Activated naive CD8-positive, alpha-beta T cell treated with anti-CD3 and anti-CD28 coated beads, Interleukin-2, amount 50 U/mL, for 24 hours (primary cell): ENCODE results near the gene CNDP2.
A peak's percentile ranks its signal among the peaks of the same experiment; 100 is the strongest.

Experiments used
- ATAC-seq: fragments of 150-1000 bp; cut with Tn5 transposase; one replicate; pipeline ENCODE4 v1.10.0; 2021
- DNase-seq: peaks from one replicate; pipeline ENCODE4 v3.0.0; 2021
- H3K27ac Mint-ChIP-seq: one replicate; pipeline ENCODE4 v1.8.0; 2021; ENCODE audit warnings: mild to moderate bottlenecking, mixed read lengths
- H3K27me3 Mint-ChIP-seq: one replicate; pipeline ENCODE4 v1.8.0; 2021; ENCODE audit warnings: mixed read lengths
- H3K36me3 Mint-ChIP-seq: one replicate; pipeline ENCODE4 v1.8.0; 2021; ENCODE audit warnings: low read depth, mixed read lengths
- H3K4me1 Mint-ChIP-seq: one replicate; pipeline ENCODE4 v1.8.0; 2021; ENCODE audit warnings: mixed read lengths
- H3K4me3 Mint-ChIP-seq: one replicate; pipeline ENCODE4 v1.8.0; 2021; ENCODE audit warnings: mild to moderate bottlenecking, moderate library complexity, mixed read lengths
- H3K9me3 Mint-ChIP-seq: one replicate; pipeline ENCODE4 v1.8.0; 2021; ENCODE audit warnings: mixed read lengths

Gene CNDP2

GRCh38 chr18:74482697-74483096 lies 13.5 kb upstream of the CNDP2 start:
- DNase-seq (no peak), ATAC-seq (no peak)
- no peaks in the 10 kb centered on the region for H3K9me3 Mint-ChIP-seq
- no peak overlapping the region for H3K4me3 Mint-ChIP-seq
- H3K36me3 Mint-ChIP-seq, result no peaks in the 10 kb centered on the region
- H3K4me1 Mint-ChIP-seq, result peaks cover 20% of the 10 kb centered on the region
- peaks cover 2% of the 10 kb centered on the region for H3K27me3 Mint-ChIP-seq
- H3K27ac Mint-ChIP-seq, result no peak overlapping the region

- Mint-ChIP-seq H3K4me1 (peaks cover 19% of the 10 kb centered on the region), H3K27me3 (peaks cover 2% of the 10 kb centered on the region)
These were observed 9.9 kb upstream of the CNDP2 start for GRCh38 chr18:74486119-74486849.

GRCh38 chr18:74488354-74488753 lies 7.8 kb upstream of the CNDP2 start:
- no peak for ATAC-seq
- no peak overlapping the region for H3K4me3 Mint-ChIP-seq
- H3K27ac Mint-ChIP-seq, result no peak overlapping the region
- DNase-seq, result no peak
- no peaks in the 10 kb centered on the region for H3K9me3 Mint-ChIP-seq
- peaks cover 2% of the 10 kb centered on the region for H3K27me3 Mint-ChIP-seq
- peaks cover 19% of the 10 kb centered on the region for H3K4me1 Mint-ChIP-seq
- no peaks in the 10 kb centered on the region for H3K36me3 Mint-ChIP-seq

More at GRCh38 chr18:74486119-74486849, 9.9 kb upstream of the CNDP2 start:
- Mint-ChIP-seq H3K9me3 (no peaks in the 10 kb centered on the region), H3K4me3 (no peak overlapping the region), H3K36me3 (no peaks in the 10 kb centered on the region), H3K27ac (peak overlapping the region; percentile 54)
- ATAC-seq, result no peak
- no peak for DNase-seq

- no peak for DNase-seq
- no peaks in the 10 kb centered on the region for H3K9me3 Mint-ChIP-seq
- H3K4me3 Mint-ChIP-seq, result no peak overlapping the region
- peaks cover 2% of the 10 kb centered on the region for H3K27me3 Mint-ChIP-seq
- ATAC-seq, result no peak
- H3K27ac Mint-ChIP-seq, result no peak overlapping the region
- no peaks in the 10 kb centered on the region for H3K36me3 Mint-ChIP-seq
- H3K4me1 Mint-ChIP-seq, result peaks cover 22% of the 10 kb centered on the region
These were observed 7.3 kb upstream of the CNDP2 start for GRCh38 chr18:74488864-74489263.

DNA sequence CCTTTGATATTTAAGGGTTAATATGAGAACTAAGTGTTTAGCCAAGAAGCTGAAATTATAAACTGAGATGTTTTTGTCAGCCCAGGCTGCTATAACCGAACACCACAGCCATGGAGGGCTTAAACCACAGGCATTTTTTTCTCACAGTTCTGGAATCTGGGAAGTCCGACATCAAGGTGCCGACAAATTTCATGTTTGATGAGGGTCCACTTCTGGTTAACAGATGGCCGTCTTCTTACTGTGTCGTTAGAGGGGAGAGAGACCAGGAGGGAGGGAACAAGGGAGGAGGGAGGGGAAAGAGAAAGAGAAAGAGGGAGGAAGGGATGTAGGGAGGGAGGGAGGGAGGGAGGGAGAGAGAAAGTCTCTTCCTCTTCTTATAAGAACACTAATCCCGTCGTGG lies 6.5 kb upstream of the CNDP2 start:
- H3K4me1 Mint-ChIP-seq, result peaks cover 17% of the 10 kb centered on the region
- H3K36me3 Mint-ChIP-seq, result no peaks in the 10 kb centered on the region
- no peaks in the 10 kb centered on the region for H3K9me3 Mint-ChIP-seq
- ATAC-seq, result no peak
- H3K27ac Mint-ChIP-seq, result no peak overlapping the region
- no peak for DNase-seq
- no peak overlapping the region for H3K4me3 Mint-ChIP-seq
- peaks cover 2% of the 10 kb centered on the region for H3K27me3 Mint-ChIP-seq

GRCh38 chr18:74492259-74492658 lies 3.9 kb upstream of the CNDP2 start:
- H3K27me3 Mint-ChIP-seq, result peaks cover 2% of the 10 kb centered on the region
- no peak for DNase-seq
- H3K9me3 Mint-ChIP-seq, result no peaks in the 10 kb centered on the region
- H3K4me1 Mint-ChIP-seq, result peaks cover 13% of the 10 kb centered on the region
- H3K4me3 Mint-ChIP-seq, result no peak overlapping the region
- H3K27ac Mint-ChIP-seq, result no peak overlapping the region
- H3K36me3 Mint-ChIP-seq, result no peaks in the 10 kb centered on the region
- ATAC-seq, result no peak

- ATAC-seq, result peak; percentile 34
- Mint-ChIP-seq H3K27ac (no peak overlapping the region), H3K9me3 (no peaks in the 10 kb centered on the region), H3K4me1 (peaks cover 27% of the 10 kb centered on the region), H3K36me3 (no peaks in the 10 kb centered on the region), H3K27me3 (peaks cover 2% of the 10 kb centered on the region), H3K4me3 (no peak overlapping the region)
- DNase-seq, result peak; percentile 29
These were observed 2.5 kb upstream of the CNDP2 start for GRCh38 chr18:74493689-74494088.

DNA sequence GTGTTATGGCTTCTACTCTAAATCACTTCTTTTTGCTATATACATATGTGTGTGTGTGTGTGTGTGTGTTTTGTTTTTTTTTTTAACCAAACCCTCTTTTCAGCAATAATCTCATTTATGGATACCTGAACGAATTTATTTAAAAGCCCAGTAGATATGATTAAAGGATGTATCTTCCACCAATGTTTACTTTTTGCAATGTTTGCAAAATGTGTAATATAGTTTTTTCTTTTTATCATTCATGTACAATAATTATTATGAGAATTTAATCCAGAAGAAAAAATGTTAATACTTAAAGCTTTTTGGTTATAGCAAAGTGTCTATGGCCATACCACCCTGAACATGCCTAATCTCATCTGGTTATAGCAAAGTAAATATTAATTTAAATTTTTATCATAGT lies 1.6 kb upstream of the CNDP2 start:
- Mint-ChIP-seq H3K36me3 (peaks cover under 1% of the 10 kb centered on the region), H3K9me3 (no peaks in the 10 kb centered on the region), H3K4me1 (peaks cover 35% of the 10 kb centered on the region), H3K27ac (no peak overlapping the region), H3K4me3 (peak overlapping the region; percentile 42), H3K27me3 (peaks cover 2% of the 10 kb centered on the region)
- no peak for DNase-seq
- ATAC-seq, result no peak

DNA sequence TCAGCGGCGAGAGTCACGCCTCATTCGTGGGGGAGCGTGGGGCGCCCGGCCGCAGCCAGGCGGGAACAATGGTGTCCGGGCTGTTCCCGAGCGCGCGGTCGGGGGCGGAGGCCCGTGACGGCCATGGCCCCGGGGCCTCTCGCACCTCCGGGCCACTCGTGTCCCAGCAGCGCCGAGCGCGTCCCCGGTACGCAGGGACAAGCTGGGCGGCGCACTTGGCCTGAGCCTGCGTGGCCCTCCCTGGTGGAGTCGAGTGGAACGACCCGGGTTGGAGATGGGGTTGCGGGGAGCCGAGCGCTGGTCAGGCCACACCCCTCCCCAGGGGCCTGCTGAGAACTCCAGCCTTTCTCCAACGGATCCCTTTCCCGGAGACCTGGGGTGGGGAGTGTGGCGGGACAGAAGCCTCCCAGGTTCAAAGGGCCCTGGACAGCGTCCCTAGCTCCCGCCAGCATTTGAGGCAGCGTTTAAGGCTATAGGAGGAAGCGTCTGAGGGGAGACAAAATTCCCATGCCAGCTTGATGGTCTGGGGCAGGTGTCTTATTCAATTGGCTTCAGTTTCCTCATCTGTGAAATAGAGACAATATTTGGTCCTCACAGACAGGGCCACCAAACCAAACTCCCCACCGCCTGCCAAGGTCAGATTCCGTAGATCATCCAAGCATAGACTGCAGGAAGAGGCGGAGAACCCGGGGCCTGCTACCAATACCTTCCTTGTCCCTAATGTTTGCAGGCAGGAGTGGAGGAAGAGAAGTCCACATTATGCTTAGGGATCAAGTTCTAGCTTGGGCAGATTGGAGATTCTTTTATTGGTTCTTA lies 553 bp downstream of the CNDP2 start:
- peak overlapping the region; percentile 88 for H3K4me3 Mint-ChIP-seq
- ATAC-seq (peak; percentile 7), DNase-seq (peak; percentile 53)
- H3K4me1 Mint-ChIP-seq, result peaks cover 52% of the 10 kb centered on the region
- H3K9me3 Mint-ChIP-seq, result no peaks in the 10 kb centered on the region
- peak overlapping the region; percentile 99 for H3K27ac Mint-ChIP-seq
- peaks cover 18% of the 10 kb centered on the region for H3K36me3 Mint-ChIP-seq
- peaks cover 2% of the 10 kb centered on the region for H3K27me3 Mint-ChIP-seq

DNA sequence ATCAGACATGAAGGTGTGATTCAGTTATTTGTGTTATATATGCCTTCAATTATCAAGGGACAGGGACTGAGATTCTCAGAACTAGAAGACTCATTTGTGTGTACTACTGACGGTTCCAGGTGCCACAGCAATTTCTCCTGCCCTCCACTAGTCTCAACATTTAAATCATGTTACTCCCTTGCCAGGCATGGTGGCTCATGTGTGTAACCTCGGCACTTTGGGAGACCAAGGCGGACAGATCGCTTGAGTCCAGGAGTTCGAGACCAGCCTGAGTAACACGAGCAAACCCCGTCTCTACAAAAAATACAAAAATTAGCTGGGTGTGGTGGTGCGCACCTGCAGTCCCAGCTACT lies 1.1 kb downstream of the CNDP2 start:
- DNase-seq (no peak), ATAC-seq (no peak)
- peak overlapping the region; percentile 88 for H3K4me3 Mint-ChIP-seq
- H3K4me1 Mint-ChIP-seq, result peaks cover 55% of the 10 kb centered on the region
- peak overlapping the region; percentile 99 for H3K27ac Mint-ChIP-seq
- H3K9me3 Mint-ChIP-seq, result no peaks in the 10 kb centered on the region
- peaks cover 22% of the 10 kb centered on the region for H3K36me3 Mint-ChIP-seq
- peaks cover 2% of the 10 kb centered on the region for H3K27me3 Mint-ChIP-seq

DNA sequence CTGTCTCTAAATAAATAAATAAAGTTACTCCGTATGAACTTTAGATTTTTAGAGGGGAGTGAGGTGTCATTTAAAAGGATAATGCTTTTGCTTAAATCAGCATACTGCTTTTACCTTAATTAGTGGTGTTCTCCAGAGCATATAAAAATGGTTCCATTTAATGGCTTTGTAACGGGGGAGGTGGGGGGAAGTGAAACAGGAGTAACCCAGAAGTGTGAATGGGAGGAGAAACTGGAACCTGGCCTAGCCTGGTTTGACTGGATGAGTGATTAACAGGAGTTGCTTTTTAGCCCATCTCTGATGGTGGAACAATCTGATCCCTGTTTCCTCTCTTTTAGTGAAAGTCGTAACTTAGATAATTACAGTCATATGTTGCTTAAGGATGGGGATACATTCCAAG lies 1.6 kb downstream of the CNDP2 start:
- Mint-ChIP-seq H3K4me3 (peak overlapping the region; percentile 88), H3K27ac (peak overlapping the region; percentile 99), H3K9me3 (no peaks in the 10 kb centered on the region)

DNA sequence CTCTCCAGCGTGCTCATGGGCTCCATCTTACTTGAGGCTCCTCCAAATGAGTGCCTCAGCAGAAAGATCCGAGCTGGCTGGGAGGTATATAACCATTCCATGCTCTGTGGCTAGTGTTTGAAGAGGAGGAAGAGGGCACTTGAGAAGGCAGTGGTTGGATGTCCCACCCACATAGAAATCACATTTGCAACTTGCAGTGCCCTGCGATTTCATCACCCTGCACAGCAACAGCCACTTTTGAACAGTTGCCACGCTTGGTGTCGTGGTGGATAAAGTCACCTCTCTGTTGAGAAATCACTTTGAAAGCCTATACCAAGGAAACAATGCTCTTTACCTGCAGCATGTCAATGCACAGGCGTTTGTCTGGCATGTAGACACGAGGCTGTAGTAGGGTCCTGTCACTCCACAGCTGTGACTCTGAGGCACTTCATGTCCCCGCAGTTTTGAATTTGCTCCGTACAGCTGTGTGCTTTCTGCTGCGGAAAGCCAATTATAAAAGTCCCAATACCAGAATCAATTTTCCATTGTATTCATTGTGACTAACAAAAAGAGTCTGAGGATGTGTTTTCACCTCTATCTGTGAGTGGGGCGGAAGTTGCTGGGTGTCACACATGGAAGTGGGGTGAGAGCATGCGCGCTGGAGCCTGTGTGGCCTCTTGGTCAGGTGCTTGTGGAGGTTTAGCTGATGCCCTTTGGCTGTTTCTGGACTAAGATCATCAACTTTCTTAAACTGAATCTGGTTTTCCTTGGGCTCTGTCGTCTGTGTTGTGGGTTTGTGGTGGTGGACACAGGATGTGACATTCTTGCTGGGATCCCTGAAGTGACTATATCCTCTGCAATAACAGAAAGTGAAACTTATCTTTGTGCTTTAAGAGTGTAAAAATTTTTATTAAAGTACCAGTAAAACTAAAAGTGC lies 2.8 kb downstream of the CNDP2 start:
- Mint-ChIP-seq H3K9me3 (no peaks in the 10 kb centered on the region), H3K4me3 (peak overlapping the region; percentile 88), H3K36me3 (peaks cover 32% of the 10 kb centered on the region), H3K27me3 (peaks cover 2% of the 10 kb centered on the region), H3K27ac (peak overlapping the region; percentile 99), H3K4me1 (peaks cover 52% of the 10 kb centered on the region)
- ATAC-seq (peak; percentile 70), DNase-seq (peak; percentile 82)

More for the DNA sequence above, 1.6 kb downstream of the CNDP2 start:
- Mint-ChIP-seq H3K4me1 (peaks cover 55% of the 10 kb centered on the region), H3K27me3 (peaks cover 2% of the 10 kb centered on the region), H3K36me3 (peaks cover 26% of the 10 kb centered on the region)
- no peak for ATAC-seq
- DNase-seq, result no peak

GRCh38 chr18:74499633-74500032 lies 3.5 kb downstream of the CNDP2 start:
- ATAC-seq, result no peak
- peak overlapping the region; percentile 99 for H3K27ac Mint-ChIP-seq
- H3K9me3 Mint-ChIP-seq, result no peaks in the 10 kb centered on the region
- DNase-seq, result peak; percentile 44
- H3K27me3 Mint-ChIP-seq, result peaks cover 2% of the 10 kb centered on the region
- H3K36me3 Mint-ChIP-seq, result peaks cover 32% of the 10 kb centered on the region
- peaks cover 52% of the 10 kb centered on the region for H3K4me1 Mint-ChIP-seq
- H3K4me3 Mint-ChIP-seq, result peak overlapping the region; percentile 88

DNA sequence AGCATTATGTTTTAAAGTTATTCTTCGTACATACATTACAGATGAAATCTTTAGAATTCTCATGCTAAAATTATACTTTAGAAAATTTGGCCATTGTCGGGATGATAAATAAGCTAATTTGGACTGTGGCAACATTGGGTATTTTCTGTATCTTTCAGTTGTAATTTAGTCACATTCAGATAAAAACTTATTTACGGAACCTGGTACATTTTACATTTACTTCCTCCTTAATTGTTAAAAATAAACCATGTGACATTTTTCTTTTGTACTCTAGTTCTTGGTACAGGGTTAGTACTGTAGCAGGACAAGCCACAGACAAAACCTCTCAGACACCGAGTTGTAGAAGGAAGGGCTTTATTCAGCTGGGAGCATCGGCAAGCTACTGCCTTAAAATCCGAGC lies 4.2 kb downstream of the CNDP2 start:
- no peak for ATAC-seq
- H3K4me1 Mint-ChIP-seq, result peaks cover 51% of the 10 kb centered on the region
- DNase-seq, result no peak
- no peaks in the 10 kb centered on the region for H3K9me3 Mint-ChIP-seq
- peak overlapping the region; percentile 87 for H3K27ac Mint-ChIP-seq
- peaks cover 2% of the 10 kb centered on the region for H3K27me3 Mint-ChIP-seq
- peak overlapping the region; percentile 88 for H3K4me3 Mint-ChIP-seq
- H3K36me3 Mint-ChIP-seq, result peaks cover 34% of the 10 kb centered on the region
